Activated B cell treated with CpG ODN at 0.5 μM for 24 hours (primary cell): ENCODE results near the gene EEF2. TPM values are rescaled to one million over a fixed set of nuclear protein-coding genes. Genes with fewer than 3 reads are reported as not detected.
"Not testable (repeated sequence)": the region's sequence is repeated elsewhere in the genome, so short reads cannot be mapped to it uniquely, and the experiment has no call there.

Source experiments
- ATAC-seq: fragments of 200-7000 bp; cut with Tn5 transposase; one replicate; pipeline ENCODE4 v1.10.0; 2021; ENCODE audit warnings: low read depth, mild to moderate bottlenecking, moderate library complexity
- CTCF ChIA-PET: fragments of 350-600 bp; sonication (Branson Sonifier 250); formaldehyde crosslinking; loops from one replicate; lab custom pipeline; 2021; ENCODE audit warnings: antibody characterized with exemption; lab: Charles Lee
- POLR2A ChIA-PET: fragments of 350-600 bp; sonication (Branson Sonifier 250); formaldehyde crosslinking; loops from one replicate; lab custom pipeline; 2021; ENCODE audit warnings: antibody characterized with exemption; lab: Charles Lee
- DNase-seq: peaks from one replicate; pipeline ENCODE4 v3.0.0; 2022
- H3K27ac Mint-ChIP-seq: one replicate; pipeline ENCODE4 v1.8.0; 2020; ENCODE audit warnings: mixed read lengths
- H3K27me3 Mint-ChIP-seq: one replicate; pipeline ENCODE4 v1.8.0; 2021; ENCODE audit warnings: mixed read lengths
- H3K36me3 Mint-ChIP-seq: one replicate; pipeline ENCODE4 v1.8.0; 2021; ENCODE audit warnings: low read depth, mixed read lengths
- H3K4me1 Mint-ChIP-seq: one replicate; pipeline ENCODE4 v1.8.0; 2021; ENCODE audit warnings: mixed read lengths
- H3K4me3 Mint-ChIP-seq: one replicate; pipeline ENCODE4 v1.8.0; 2020; ENCODE audit warnings: mild to moderate bottlenecking, mixed read lengths
- H3K9me3 Mint-ChIP-seq: one replicate; pipeline ENCODE4 v1.8.0; 2020; ENCODE audit warnings: mixed read lengths
- intact Hi-C: fragments of 100-400 bp; cut with micrococcal nuclease; formaldehyde crosslinking; loops from one replicate; pipeline ENCODE4 v1.15.1; 2024
- total RNA-seq: library from RNA; stranded (reverse); gene quantifications from 2 replicates; pipeline ENCODE4 v1.2.3, GENCODE V29; 2022
- TF ChIP-seq, protein P1 (sequence below): fragments of 200-600 bp; IDR thresholded peaks from one replicate; pipeline ENCODE4 v1.8.0; 2022; ENCODE audit warnings: antibody characterized with exemption, mild to moderate bottlenecking

The EEF2 gene
- total RNA-seq, 1 donor from 2014 or later = 2,958 TPM

DNA sequence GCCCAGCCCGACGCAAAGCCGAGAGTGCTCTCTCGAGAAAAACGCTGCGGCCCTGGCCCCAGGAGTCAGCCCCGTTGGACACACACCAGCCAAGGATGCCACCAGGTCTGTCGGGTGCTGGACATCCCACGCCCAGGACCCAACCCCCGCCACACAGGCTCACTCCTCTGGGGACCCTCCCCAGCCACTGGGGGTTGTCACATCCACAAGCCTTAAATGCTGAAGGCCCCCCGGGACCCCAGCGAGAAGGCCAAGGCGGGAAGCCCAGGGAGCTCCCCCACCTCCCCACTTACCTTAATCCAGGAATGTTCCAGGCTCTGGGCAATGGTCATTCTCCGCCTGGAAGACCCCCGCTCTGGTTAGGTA, 25.5 kb downstream of the EEF2 start:
- CTCF ChIA-PET = no interaction called here
- DNase-seq = no peak

DNA sequence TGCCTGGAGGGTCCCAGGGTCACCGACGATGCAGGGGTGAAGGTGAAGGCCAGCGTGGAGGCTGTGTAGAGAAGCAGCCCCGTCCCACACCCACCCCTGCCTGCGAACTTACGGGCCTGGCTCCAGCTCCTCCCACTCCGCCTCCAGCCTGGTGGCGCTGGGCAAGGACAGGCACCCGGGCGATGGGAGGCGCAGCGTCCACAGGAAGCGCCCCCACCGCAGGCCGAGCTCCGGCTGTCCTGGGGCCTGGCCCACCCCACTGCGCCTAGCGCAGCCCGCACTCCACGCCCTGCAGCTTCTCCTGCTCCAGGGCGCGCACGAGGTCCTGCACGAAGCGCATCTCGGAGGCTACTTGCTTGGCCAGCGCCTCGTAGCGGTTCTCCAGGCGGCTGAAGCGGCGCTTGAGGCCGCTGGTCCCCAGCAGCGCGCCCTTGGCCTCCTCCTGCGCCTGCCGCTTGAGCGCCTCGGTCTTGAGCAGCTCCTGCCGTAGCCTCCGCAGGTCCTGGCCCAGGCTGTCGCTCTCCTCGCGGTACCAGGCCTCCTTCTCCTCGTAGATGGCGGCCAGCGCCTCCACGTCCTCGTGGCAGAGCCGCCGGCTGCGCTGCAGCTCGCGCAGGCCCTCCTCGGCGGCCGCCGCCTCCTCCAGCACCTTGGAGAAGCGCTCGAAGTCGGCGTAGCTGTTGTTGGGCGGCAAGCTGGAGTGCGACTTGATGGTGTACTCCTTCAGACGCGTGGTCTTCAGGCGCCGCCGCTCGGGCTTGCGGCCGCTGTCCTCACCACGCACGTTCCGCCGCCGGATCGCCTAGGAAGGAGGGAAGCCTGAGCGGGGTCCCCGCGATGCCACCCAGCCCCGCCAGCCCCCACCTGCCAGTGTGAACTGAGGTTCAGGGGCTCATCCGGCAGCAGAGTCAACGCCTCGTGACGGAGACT, 26.2 kb downstream of the EEF2 start:
- CTCF ChIA-PET = no interaction called here
- H3K27ac Mint-ChIP-seq = no peak overlapping the region
- no peaks in the 10 kb centered on the region for H3K4me1 Mint-ChIP-seq
- DNase-seq (no peak), ATAC-seq (no peak)
- POLR2A ChIA-PET = no interaction called here
- TF ChIP-seq, protein P1, sequence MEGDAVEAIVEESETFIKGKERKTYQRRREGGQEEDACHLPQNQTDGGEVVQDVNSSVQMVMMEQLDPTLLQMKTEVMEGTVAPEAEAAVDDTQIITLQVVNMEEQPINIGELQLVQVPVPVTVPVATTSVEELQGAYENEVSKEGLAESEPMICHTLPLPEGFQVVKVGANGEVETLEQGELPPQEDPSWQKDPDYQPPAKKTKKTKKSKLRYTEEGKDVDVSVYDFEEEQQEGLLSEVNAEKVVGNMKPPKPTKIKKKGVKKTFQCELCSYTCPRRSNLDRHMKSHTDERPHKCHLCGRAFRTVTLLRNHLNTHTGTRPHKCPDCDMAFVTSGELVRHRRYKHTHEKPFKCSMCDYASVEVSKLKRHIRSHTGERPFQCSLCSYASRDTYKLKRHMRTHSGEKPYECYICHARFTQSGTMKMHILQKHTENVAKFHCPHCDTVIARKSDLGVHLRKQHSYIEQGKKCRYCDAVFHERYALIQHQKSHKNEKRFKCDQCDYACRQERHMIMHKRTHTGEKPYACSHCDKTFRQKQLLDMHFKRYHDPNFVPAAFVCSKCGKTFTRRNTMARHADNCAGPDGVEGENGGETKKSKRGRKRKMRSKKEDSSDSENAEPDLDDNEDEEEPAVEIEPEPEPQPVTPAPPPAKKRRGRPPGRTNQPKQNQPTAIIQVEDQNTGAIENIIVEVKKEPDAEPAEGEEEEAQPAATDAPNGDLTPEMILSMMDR = no peak
- intact Hi-C loops = no loop called here
- no peaks in the 10 kb centered on the region for H3K9me3 Mint-ChIP-seq
- H3K36me3 Mint-ChIP-seq = peaks cover 39% of the 10 kb centered on the region
- H3K4me3 Mint-ChIP-seq = no peak overlapping the region
- no peaks in the 10 kb centered on the region for H3K27me3 Mint-ChIP-seq

More for the DNA sequence above, 25.5 kb downstream of the EEF2 start:
- peaks cover 44% of the 10 kb centered on the region for H3K36me3 Mint-ChIP-seq
- no peak overlapping the region for H3K27ac Mint-ChIP-seq
- no peak for ATAC-seq
- POLR2A ChIA-PET = no interaction called here
- no peaks in the 10 kb centered on the region for H3K27me3 Mint-ChIP-seq
- H3K4me3 Mint-ChIP-seq = no peak overlapping the region
- TF ChIP-seq, protein P1 = no peak
- intact Hi-C loops = no loop called here
- H3K9me3 Mint-ChIP-seq = no peaks in the 10 kb centered on the region
- no peaks in the 10 kb centered on the region for H3K4me1 Mint-ChIP-seq

DNA sequence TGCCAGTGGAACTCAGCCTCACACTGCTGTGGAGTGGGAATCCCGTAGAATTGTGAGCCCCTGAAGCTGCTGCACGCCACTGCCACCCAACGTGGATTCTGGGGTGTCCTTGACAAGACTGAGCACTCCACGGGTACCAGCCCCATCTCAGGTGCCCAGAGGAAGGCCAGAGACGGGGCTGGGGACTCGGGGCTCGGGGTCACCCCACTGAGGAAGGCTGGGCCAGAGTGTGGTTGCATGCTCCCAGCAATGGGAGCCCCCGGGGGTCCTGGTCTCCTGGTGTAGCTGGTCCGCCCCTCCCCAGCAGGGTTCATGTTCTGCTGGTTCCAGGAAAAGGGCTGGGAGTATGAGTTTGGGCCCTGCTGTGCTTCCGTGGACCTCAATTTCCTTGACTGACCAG, 29.6 kb downstream of the EEF2 start:
- POLR2A ChIA-PET = no interaction called here
- peaks cover 5% of the 10 kb centered on the region for H3K27me3 Mint-ChIP-seq
- no peak overlapping the region for H3K4me3 Mint-ChIP-seq
- peaks cover 7% of the 10 kb centered on the region for H3K4me1 Mint-ChIP-seq
- ATAC-seq (no peak), DNase-seq (no peak)
- CTCF ChIA-PET = no interaction called here
- H3K36me3 Mint-ChIP-seq = peaks cover 17% of the 10 kb centered on the region
- H3K9me3 Mint-ChIP-seq = no peaks in the 10 kb centered on the region
- intact Hi-C loops = no loop called here
- TF ChIP-seq, protein P1 = no peak
- no peak overlapping the region for H3K27ac Mint-ChIP-seq

- H3K4me3 Mint-ChIP-seq, DNase-seq, POLR2A ChIA-PET, H3K9me3 Mint-ChIP-seq, H3K27ac Mint-ChIP-seq, H3K27me3 Mint-ChIP-seq, CTCF ChIA-PET, H3K4me1 Mint-ChIP-seq, intact Hi-C loops, ATAC-seq: not testable (repeated sequence)
- peaks cover 15% of the 10 kb centered on the region for H3K36me3 Mint-ChIP-seq
These were observed 30.0 kb downstream of the EEF2 start for GRCh38 chr19:3955276-3955675.

- ChIA-PET POLR2A (interaction anchor here (0.6 kb wide), 1 partner anchor 11 kb away, joined by 3 read pairs; no protein-coding TSS in a partner anchor), CTCF (no interaction called here)
- H3K36me3 Mint-ChIP-seq = peaks cover 9% of the 10 kb centered on the region
- intact Hi-C loops = no loop called here
- peaks cover 5% of the 10 kb centered on the region for H3K27me3 Mint-ChIP-seq
- no peak overlapping the region for H3K27ac Mint-ChIP-seq
- TF ChIP-seq, protein P1 = no peak
- H3K9me3 Mint-ChIP-seq = no peaks in the 10 kb centered on the region
- H3K4me3 Mint-ChIP-seq = no peak overlapping the region
- H3K4me1 Mint-ChIP-seq = peaks cover 7% of the 10 kb centered on the region
- DNase-seq (no peak), ATAC-seq (no peak)
These were observed 31.2 kb downstream of the EEF2 start for GRCh38 chr19:3954107-3954506.

GRCh38 chr19:3952755-3953276, 32.4 kb downstream of the EEF2 start:
- H3K36me3 Mint-ChIP-seq, H3K27me3 Mint-ChIP-seq, H3K9me3 Mint-ChIP-seq, CTCF ChIA-PET, intact Hi-C loops, H3K27ac Mint-ChIP-seq, H3K4me1 Mint-ChIP-seq, ATAC-seq, H3K4me3 Mint-ChIP-seq, DNase-seq: not testable (repeated sequence)
- POLR2A ChIA-PET = interaction anchor here (0.7 kb wide), 1 partner anchor 290 kb away, joined by 3 read pairs; no protein-coding TSS in a partner anchor
